AG04450 (cell line): Measurements from ENCODE around the gene CACNA1F. TPM values are rescaled to one million over a fixed set of nuclear protein-coding genes. Genes with fewer than 3 reads are reported as not detected.

Source experiments
- CTCF ChIA-PET: fragments of 300-600, 350-600 bp; formaldehyde crosslinking; extraction: SDS; loops from one replicate; lab custom pipeline; 2022; ENCODE audit warnings: antibody characterized with exemption, inconsistent platforms; lab: Charles Lee
- POLR2A ChIA-PET: fragments of 350-600 bp; formaldehyde crosslinking; extraction: SDS; loops from one replicate; lab custom pipeline; 2021; ENCODE audit warnings: antibody characterized with exemption, inconsistent platforms; lab: Yijun Ruan, JAX
- DNase-seq: peaks from one replicate; pipeline ENCODE4 v3.0.0-alpha.2; 2011; ENCODE audit warnings: low read depth, low spot score
- H3K27ac ChIP-seq: one replicate; pipeline ENCODE4 v1.5.1; 2012; ENCODE audit warnings: low read depth, low read length, control low read depth
- H3K27me3 ChIP-seq: one replicate; pipeline ENCODE4 v1.6.0; 2012; ENCODE audit warnings: low read length; ENCODE audit not compliant: control insufficient read depth, insufficient read depth
- H3K4me3 ChIP-seq: 2 replicates; pipeline ENCODE4 v1.5.1; 2011; ENCODE audit warnings: mild to moderate bottlenecking, low read depth, low read length, control low read depth
- H3K9me3 ChIP-seq: 2 replicates; pipeline ENCODE4 v1.5.1; 2012; ENCODE audit warnings: low read length; ENCODE audit not compliant: control insufficient read depth, insufficient read depth
- polyA plus RNA-seq: library from polyadenylated mRNA; depleted of rRNA; stranded (reverse); fragments of >200 nt; gene quantifications from 2 replicates; pipeline ENCODE4 v1.2.3, GENCODE V29; 2011
- TF ChIP-seq, protein P1 (sequence below): IDR thresholded peaks from 2 replicates; pipeline ENCODE4 v1.5.1; 2011; ENCODE audit warnings: low read depth, low read length, control low read depth, inconsistent platforms

The CACNA1F gene
- polyA plus RNA-seq, 1 experiment = not detected

DNA sequence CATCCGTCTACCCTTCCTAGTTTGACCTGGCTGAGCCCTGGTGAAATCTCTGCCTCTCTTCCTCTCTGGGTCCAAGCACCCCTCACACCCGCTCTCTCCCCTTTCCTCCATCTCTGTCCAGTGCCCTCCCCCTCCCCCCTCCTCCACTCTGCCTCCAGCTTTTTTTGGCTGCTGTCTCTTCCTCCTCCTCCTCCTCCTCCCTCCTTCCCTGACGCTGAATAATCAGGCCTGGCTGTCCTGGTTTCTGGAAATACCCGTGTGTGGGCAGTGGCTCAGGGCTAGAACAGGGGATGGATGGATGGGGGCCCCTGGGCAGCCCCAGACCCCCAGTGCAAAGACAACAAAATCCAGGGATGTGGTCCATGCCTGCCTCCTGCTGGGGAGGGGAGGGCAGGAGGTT lies 28.4 kb downstream of the CACNA1F start:
- TF ChIP-seq, protein P1, sequence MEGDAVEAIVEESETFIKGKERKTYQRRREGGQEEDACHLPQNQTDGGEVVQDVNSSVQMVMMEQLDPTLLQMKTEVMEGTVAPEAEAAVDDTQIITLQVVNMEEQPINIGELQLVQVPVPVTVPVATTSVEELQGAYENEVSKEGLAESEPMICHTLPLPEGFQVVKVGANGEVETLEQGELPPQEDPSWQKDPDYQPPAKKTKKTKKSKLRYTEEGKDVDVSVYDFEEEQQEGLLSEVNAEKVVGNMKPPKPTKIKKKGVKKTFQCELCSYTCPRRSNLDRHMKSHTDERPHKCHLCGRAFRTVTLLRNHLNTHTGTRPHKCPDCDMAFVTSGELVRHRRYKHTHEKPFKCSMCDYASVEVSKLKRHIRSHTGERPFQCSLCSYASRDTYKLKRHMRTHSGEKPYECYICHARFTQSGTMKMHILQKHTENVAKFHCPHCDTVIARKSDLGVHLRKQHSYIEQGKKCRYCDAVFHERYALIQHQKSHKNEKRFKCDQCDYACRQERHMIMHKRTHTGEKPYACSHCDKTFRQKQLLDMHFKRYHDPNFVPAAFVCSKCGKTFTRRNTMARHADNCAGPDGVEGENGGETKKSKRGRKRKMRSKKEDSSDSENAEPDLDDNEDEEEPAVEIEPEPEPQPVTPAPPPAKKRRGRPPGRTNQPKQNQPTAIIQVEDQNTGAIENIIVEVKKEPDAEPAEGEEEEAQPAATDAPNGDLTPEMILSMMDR = no peak
- POLR2A ChIA-PET = no interaction called here
- no peak overlapping the region for H3K27ac ChIP-seq
- no peaks in the 10 kb centered on the region for H3K9me3 ChIP-seq
- no peak overlapping the region for H3K4me3 ChIP-seq
- peaks cover 7% of the 10 kb centered on the region for H3K27me3 ChIP-seq
- DNase-seq = no peak
- CTCF ChIA-PET = no interaction called here

DNA sequence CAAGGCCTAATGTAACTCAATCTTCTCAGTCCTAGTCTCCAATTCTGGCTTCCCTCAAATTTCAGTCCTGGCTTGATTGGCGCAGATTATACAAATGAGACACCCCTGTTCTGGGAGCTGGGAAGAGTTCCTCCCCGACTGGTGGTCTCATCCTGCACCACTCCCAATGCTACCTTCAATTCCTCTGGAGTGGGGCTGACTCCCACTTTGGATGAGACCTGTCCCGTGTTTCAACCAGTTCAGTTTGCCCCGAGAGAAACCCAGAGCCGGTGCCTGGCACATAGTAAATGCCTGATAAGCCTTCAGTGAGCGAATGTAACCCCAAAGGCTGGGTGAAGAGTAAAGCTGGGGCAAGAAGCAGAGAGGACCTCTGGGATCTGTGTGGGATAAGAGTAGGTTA lies 29.1 kb downstream of the CACNA1F start:
- no peaks in the 10 kb centered on the region for H3K9me3 ChIP-seq
- TF ChIP-seq, protein P1 = no peak
- H3K27me3 ChIP-seq = peaks cover 3% of the 10 kb centered on the region
- no peak overlapping the region for H3K27ac ChIP-seq
- POLR2A ChIA-PET = no interaction called here
- CTCF ChIA-PET = no interaction called here
- no peak for DNase-seq
- H3K4me3 ChIP-seq = no peak overlapping the region

DNA sequence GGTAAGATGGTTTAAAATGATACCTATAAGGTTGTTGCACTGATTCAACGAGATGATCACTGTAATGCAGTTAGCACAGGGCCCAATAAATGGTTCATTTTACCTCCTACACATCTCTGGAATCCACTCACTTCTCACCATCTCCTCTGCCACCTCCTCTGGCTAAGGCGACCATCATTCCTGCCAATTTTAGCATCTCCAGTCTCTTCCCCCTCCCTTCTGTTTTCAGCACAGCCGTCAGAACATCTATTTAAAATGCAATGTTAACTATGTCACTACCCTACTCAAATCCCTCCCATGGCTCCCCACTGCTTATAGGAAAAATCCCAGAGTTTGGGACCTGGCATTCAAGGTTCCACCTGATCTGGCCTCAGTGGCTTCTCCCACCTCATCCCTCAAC lies 29.6 kb downstream of the CACNA1F start:
- TF ChIP-seq, protein P1 = no peak
- H3K4me3 ChIP-seq = no peak overlapping the region
- no peaks in the 10 kb centered on the region for H3K9me3 ChIP-seq
- DNase-seq = no peak
- peaks cover 2% of the 10 kb centered on the region for H3K27me3 ChIP-seq
- CTCF ChIA-PET = no interaction called here
- POLR2A ChIA-PET = no interaction called here
- H3K27ac ChIP-seq = no peak overlapping the region

DNA sequence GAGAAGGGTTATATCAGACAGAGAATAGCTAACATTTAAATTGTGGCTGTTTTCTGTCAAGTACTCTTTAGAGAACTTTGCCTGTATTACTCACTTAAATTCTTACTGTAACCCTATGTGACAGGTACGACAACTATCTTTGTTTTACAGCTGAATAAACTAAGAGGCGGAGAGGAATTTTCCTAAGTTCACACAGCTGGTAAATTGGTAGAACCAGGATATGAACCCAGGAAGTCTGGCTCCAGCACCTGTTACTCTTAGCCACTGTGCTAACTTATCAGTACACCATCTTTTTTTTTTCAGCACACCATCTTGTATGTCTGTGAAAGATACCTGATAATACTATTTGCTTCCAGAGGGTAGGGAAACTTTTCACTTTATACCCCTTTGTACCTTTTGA lies 31.1 kb downstream of the CACNA1F start:
- Histone ChIP-seq H3K4me3 (no peak overlapping the region), H3K27ac (no peak overlapping the region), H3K27me3 (no peaks in the 10 kb centered on the region), H3K9me3 (no peaks in the 10 kb centered on the region)
- TF ChIP-seq, protein P1 = no peak
- POLR2A ChIA-PET = no interaction called here
- no peak for DNase-seq
- CTCF ChIA-PET = interaction anchor here (1.2 kb wide), 1 partner anchor 9 kb away, joined by 3 read pairs; no protein-coding TSS in a partner anchor

DNA sequence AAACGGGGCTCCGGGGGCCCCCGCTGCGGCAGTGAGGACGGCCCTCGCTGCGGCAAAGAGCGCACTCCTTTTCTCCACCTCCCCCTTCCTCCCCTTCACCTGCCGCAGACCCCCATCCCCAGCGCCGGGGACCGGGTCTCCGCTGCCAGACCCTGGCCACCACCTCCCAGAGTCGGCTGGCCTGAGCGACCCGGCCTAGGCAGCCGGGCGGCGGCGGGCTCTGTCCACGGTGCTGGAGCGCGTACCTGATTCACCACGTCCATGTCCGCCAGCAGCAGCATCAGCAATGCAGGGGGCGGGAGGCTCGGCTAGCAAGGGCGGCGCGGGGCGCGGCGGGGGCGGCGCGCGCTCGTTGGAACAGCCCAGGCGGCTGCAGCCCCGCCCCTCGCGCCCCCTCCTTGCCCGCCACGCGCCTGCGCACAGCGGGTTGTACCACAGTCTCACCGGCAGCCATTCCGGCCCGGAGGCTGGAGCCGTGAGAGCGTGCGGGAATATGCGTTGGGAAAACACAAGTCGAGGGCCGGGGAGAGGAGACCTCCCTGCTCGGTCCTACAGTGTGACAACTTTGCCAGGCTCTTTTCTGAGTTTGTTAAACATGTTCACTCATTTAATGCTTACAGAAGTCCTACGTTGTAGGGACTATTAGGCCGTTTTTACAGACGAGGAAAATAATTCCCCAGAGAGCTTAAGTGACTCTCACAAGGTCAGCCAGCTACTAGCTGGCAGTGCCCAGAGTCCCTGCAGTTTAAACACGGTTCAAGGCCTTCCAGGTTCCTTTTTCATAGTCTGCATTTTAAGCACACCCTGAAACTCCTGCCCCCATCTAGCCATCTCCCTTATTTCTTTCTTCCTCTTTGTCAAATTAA lies 33.0 kb downstream of the CACNA1F start, which contains the start of gene SYP:
SYP (minus strand) TSS at position 288 of the 866 bp plus-strand sequence; CDS start at position 281, 7 bp downstream.
- POLR2A ChIA-PET = interaction anchor here (1.0 kb wide), 1 partner anchor 9 kb away, joined by 6 read pairs; no protein-coding TSS in a partner anchor
- DNase-seq = peak; percentile 46
- H3K27me3 ChIP-seq = no peaks in the 10 kb centered on the region
- H3K4me3 ChIP-seq = peak within 1 kb of the TSS; percentile 39
- TF ChIP-seq, protein P1 = no peak
- no peaks in the 10 kb centered on the region for H3K9me3 ChIP-seq
- H3K27ac ChIP-seq = no peak within 1 kb of the TSS
- CTCF ChIA-PET = interaction anchor here (0.7 kb wide), 1 partner anchor 9 kb away, joined by 3 read pairs; no protein-coding TSS in a partner anchor
